Superior temporal gyrus (tissue), 1 donor: Measurements from ENCODE around the gene CHI3L2.

Source experiments
- DNase-seq: peaks from one replicate; pipeline ENCODE4 v3.0.0-alpha.2; 2016; ENCODE audit errors: extremely low spot score

The CHI3L2 gene, protein sequence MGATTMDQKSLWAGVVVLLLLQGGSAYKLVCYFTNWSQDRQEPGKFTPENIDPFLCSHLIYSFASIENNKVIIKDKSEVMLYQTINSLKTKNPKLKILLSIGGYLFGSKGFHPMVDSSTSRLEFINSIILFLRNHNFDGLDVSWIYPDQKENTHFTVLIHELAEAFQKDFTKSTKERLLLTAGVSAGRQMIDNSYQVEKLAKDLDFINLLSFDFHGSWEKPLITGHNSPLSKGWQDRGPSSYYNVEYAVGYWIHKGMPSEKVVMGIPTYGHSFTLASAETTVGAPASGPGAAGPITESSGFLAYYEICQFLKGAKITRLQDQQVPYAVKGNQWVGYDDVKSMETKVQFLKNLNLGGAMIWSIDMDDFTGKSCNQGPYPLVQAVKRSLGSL

DNA sequence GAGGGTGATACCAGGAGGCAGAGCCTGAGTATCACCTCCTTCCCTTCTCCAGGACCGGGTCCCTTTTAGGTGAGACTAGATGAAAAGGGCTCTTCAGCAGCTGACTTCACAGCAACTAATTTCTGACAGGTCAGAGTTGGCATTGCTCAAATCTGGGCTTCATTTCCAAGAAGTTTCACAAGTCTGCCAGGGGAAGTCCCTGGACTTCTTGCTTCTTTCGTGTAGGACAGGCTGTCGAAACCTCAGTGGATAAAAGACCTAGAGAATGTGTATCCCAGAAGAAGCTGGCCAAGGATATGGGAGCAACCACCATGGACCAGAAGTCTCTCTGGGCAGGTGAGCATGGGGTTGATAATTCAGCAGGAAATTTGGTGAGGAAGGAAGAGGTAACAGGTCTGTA, at the start of gene CHI3L2:
TSS of gene CHI3L2 (plus strand) at position 280 of the 400 bp plus-strand sequence. CDS start at position 297, 17 bp downstream.
- no peak for DNase-seq

DNA sequence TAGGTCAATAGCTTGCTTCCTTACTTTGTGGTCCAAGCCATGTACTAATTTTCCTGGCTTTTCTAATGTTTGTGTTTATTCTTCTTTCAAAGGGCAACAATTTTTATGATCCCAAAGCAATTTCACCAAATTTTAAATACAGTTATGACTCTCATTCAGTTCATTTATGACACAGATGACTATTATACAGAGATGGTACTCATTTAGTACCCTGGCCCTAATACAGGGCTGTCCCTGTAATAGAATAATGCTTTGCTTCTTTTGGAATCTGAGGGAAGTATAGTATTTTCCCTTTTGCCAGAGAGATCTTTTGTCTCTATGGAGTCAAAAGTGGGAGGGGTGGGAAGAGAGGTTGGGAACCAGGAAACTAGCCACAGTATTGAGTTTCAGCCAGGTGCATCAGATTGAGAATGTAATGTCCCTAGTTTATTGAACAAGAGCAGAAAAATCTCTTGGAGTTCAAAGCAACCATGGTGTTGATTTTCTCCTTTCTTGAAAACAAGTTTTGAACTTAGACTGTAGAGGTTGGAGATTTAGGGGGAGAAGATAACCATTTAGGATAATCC, 47.5 kb upstream of the CHI3L2 start:
- no peak for DNase-seq

- DNase-seq: no peak
Observed at GRCh38 chr1:111182052-111182451, 45.5 kb upstream of the CHI3L2 start.

DNA sequence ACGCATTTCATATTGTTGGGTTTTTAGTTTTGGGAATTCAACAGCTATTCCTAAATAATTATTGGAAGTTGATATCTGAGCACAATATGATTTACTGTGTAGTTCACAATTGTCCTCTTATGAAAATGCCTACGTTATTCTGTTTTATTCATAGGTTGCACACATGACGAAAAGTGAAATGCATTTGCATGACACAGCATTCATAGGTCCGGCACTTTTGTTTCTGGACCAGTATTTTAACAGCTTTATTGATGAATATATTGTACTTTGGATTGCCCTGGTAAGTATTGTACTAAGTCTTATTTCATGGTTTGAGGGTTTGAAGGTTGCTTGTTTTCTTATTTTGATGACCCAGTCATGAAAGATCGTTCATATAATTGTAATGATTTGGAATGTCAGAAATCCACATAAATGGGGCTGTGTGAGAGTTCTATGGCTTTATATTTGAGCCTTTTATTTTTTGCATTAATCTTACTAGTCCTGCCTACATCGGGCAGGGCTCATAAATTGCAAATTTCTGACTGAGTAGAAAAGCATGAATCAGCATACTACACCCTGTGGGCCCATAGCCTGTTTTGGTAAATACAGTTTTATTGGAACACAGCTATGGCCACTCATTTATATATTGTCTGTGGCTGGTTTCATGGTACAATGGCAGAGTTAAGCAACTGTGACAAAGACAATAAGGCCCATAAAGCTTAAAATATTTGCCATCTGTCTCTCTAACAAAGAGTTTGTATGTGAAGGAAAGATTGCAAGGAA, 44.0 kb upstream of the CHI3L2 start:
- no peak for DNase-seq

DNA sequence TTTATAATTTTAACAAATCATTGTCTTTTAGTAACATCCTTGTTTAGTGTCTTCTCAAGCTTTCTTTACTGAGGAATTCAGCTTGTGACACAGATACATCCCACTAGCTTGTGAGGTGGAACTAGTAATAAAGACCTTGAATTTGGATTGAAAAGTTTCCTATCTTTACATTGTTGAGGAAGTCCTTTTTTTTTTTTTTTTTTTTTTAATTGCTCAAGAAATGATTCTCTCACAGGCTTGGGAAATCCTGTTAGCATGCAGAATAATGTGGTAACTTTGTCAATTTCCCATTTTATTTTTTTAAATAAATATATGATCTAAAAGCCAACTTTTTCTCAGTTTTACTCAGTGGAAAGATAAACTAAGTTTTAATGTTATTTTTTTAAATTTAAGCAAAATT, 42.9 kb upstream of the CHI3L2 start:
- DNase-seq: no peak

DNA sequence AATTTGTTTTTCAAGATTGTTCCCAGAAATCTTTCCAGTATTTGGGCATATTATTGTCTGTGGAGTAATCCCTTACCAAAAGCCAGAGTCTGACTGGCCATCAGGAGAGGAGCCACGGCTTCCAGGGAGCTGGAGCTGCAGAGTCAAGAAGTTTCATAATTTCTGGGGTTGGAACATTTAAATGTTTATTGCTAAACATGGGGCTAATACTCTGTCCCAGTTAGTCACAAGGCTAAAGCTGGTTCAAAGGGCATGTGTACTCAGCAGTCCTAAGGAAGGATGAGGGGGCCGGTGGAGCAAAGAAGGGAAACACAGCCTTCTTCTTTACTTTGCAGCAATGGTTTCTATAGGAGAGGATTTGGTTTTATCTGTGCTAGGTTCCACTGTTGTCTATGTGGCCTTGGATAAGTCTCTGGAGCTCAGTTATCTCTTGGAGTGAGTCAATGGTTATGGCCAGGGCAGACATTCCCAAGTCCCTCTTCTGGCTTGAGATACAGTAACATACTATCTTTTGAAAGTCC, 36.5 kb upstream of the CHI3L2 start:
- no peak for DNase-seq

DNA sequence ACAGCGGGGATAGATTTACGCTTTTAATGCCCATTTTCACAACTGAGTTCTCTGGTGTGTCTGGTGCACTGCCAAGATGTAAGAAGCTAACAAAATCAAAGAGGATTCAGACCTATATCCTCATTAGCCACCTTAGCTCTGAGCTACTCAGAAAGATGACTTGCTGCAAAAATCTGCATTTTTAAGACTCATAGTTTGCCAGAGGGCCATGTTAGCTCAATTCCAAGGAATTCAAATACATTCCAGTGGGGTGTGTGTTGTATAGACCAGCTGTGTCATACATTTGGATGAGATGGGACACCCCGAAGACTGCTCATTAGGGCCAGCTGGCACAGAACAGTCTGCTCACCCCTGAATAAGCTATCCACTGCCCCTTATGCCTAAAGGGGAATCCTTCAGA, 36.0 kb upstream of the CHI3L2 start:
- DNase-seq: no peak

GRCh38 chr1:111192074-111192473, 35.4 kb upstream of the CHI3L2 start:
- no peak for DNase-seq

DNA sequence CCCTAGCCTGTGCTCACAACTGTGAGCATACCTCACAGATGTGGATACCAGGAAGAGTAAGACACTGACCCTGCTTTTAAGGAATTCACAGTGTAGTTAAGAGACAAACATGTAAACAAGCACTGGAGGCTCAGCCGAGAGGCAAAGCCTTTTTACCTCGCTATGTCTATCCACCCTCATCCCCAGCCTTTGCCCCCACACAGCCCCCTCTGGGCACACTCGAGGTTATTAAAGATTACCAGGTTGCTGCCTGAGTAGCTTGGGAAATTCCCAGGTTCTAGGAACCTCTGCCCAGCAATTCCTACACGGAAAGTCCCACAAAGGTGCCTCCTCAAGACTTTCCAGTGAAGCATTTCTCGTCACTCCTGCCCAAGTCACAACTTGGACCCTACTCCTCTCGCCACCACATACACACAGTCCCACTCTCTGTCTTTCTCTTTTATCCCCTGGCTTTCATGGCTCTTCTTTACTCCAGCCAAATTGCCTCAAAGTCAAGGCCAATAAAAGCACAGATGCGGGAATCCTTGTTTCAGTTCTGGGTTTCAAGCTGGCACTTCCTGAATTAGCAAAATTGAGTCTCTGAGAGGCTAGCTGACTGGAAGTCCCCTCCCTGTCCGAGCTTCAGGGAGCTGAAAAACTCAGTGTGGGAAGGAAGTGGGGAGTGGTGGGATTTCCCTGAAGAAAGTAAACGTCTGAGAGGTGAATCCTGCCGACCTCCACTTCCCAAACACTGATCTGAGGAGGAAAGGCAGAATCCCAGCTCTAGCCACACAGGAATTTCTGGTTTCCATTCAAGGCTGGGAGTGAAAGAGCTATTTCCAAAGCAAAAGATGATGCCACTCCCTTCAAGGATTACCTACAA, 34.6 kb upstream of the CHI3L2 start:
- DNase-seq: no peak

- no peak for DNase-seq
Observed at GRCh38 chr1:111193712-111194480, 33.6 kb upstream of the CHI3L2 start.

DNA sequence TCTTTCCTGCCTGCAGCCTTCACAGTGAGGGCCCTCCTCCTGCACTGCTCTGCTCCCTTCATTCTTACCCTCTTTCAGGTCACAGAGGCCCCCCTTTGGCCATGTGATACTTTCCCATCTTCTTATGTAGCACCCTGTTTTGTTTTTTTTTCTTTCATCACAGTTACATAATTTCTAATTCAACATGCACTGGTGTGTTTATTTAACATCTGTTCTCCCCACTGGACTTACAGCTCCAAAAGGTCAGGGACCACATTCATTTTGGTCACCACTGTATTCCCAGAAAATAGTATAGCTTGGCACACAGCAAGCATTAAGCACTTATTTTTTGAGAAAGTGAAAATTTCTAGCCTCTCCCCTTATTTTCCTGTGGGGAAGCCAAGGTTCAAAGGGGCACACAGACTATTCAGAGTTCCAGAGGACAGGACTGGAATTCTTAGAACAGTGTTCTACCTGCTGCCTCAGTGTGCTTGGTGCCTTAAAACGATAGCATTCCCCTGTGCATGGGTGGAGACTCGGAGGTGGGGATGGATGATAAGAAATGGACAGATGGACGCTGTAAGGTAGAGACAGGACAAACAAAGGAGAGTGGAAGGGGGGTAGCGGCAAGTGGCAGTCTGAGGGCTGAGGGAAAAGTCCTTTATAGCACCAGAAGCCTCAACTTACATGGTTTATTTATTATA, 32.4 kb upstream of the CHI3L2 start:
- no peak for DNase-seq

DNA sequence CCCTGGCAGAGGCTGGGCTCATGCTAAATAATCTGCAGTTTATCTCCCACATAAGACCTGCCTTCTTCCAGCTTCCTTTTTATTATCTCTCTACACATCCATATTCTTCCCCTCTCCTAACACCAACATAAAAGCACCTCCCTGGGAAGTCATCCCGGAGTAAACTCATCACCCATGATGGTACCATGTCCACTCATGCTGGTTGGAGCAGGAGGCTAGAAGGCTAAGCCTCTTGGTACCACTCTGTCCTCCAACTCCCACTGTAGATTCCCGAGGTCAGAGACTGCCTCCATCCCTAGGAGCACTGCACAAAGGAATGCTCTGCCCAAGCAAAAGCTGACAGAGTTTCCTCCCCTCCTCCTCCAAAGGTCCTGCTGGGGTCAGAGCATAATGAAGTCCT, 31.3 kb upstream of the CHI3L2 start:
- no peak for DNase-seq

DNA sequence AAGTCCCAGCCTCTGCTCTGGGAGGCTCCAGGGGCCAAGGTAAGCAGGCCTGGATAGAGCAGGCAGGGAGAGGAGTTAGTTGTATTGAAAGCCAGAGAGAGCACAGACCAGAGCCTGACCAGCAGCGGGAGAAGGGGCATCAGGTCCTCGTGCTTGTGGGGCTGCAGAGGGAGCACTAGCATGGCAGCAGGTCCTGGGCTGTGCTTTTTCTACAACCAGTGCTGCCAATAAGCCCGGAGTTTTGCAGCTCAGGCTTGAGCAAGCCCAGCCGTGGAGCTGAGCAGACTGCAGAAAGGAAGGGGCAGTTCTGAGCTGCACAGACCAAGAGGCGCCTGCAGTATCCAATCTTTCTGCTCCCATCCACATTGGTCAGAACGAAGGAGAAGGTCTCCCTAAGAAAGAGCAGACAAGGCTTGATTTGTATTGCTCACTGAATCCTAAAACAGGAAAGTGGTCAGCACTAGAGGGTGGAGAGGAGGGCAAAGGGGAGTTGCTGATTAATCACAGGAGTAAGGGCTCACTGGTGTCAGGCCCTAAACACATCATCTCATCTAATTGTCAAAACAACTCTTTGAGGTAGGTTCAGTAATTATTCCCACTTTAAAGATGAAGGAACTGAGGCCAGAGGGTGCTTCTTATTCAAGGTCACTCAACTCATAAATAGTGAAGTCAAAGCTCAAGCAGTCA, 29.8 kb upstream of the CHI3L2 start:
- no peak for DNase-seq

DNA sequence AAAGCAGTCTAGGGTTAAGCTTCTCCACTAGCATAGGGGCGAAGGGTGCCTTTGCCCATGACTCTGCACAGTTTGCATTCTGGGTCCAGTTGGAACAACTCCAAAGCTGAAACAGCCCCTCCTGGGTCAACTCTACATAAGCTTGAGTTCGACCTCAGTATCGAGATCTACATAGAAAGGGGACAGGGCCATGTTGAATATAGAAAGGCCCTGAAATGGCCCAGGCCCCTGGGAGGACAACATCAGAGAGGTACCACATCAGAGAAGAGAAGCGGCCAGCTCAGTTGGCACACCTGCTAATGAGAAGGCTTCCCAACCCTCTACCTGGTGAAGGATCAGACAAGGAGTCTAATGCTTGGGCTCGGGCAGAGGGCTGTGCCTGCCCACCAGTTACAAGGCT, 28.7 kb upstream of the CHI3L2 start:
- no peak for DNase-seq

- DNase-seq: no peak
Observed at GRCh38 chr1:111199329-111199728, 28.2 kb upstream of the CHI3L2 start.

GRCh38 chr1:111199881-111200801, 27.4 kb upstream of the CHI3L2 start, which contains the start of gene DENND2D:
DENND2D (minus strand) TSS chr1:111200646; CDS start chr1:111200459, 187 bp downstream.
- peak; percentile 29 for DNase-seq

- no peak for DNase-seq
Observed at GRCh38 chr1:111200802-111201161, 26.7 kb upstream of the CHI3L2 start.

- no peak for DNase-seq
Observed at GRCh38 chr1:111201275-111202090, 26.0 kb upstream of the CHI3L2 start.
